NCI-H748 (cell line): ENCODE results near the gene CYP8B1.

Source experiments
- DNase-seq: peaks from one replicate; lab custom pipeline; 2025; ENCODE audit not compliant: unreplicated experiment; lab: John Stamatoyannopoulos, UW

Gene CYP8B1

GRCh38 chr3:42829083-42829627 is 46.5 kb downstream of the CYP8B1 start:
- no peak for DNase-seq

DNA sequence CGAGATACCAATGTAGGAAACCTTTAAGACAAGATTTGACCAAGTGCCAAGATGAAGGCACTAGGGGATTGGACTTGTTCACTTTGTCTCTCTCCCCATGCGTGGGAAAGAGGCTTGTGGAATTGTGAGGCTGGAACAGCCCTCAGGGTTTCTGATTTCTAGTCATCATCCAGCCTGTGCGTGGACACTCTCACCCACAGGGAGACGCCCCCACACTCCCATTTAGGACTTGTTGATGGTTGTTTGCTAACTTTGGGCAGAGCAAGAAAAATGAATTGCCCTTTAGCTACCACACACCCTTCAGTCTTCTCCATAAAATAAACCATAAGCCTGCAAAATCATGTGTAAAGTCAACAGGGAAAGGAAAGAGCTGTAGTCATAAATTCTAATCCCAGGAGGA is 48.0 kb downstream of the CYP8B1 start:
- DNase-seq = no peak

- no peak for DNase-seq
These were observed 48.7 kb downstream of the CYP8B1 start for GRCh38 chr3:42827023-42827422.

DNA sequence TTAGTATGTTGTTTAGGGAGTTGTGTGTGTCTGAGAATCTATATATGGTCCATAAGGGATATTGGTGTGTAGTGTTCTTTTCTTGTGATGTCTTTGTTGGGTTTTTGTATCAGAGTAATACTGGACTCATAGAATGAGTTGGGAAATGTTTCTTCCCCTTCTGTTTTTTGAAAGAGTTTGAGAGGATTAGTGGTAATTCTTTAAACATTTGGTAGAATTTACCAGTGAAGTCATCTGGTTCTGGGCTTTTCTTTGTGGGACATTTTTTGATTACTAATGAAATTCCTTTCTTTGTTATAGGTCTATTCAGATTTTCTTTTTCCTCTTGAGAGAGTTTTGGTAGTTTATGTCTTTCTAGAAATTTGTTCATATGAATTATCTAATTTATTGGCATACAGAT is 49.5 kb downstream of the CYP8B1 start:
- DNase-seq = no peak

- DNase-seq = peak; percentile 84
These were observed 52.3 kb downstream of the CYP8B1 start for GRCh38 chr3:42823351-42823750.

GRCh38 chr3:42822828-42823227 is 52.9 kb downstream of the CYP8B1 start:
- peak; percentile 27 for DNase-seq
